ENCODE measurements around the gene MIER3. TPM values are rescaled to one million over a fixed set of nuclear protein-coding genes. Genes with fewer than 3 reads are reported as not detected.

MIER3 gene
- total RNA-seq, 3 donors from 2014 or later: 95.6 to 171 (median 100) TPM

DNA sequence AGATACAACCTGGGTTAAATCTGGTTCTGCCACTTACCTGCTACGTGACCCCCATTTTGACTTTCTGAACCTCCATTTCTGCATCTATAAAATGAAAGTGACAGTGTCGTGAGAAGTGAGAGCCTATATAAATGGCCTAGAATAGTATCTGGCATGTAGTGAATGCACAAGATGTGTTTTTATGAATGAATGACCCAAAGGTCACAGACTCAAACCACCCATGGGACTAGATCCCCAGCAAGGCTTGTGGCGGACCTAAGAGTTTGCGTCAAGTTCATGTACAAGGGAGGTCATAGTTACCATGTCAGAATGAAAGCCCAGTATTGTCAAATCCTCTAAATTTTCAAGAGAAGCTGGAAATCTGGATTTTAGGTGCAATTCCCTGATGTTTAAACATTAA, 53.7 kb downstream of the MIER3 start:
- Histone ChIP-seq H3K4me3 (no peak overlapping the region), H3K9me3 (no peaks in the 10 kb centered on the region), H3K36me3 (ENCODE audit: low read depth) (no peaks in the 10 kb centered on the region), H3K4me1 (ENCODE audit: low read depth) (no peaks in the 10 kb centered on the region)
- ATAC-seq: no peak
- intact Hi-C loops (cut with DNase I, micrococcal nuclease): no loop called here
- DNase-seq: no peak
- TF ChIP-seq, protein P1, sequence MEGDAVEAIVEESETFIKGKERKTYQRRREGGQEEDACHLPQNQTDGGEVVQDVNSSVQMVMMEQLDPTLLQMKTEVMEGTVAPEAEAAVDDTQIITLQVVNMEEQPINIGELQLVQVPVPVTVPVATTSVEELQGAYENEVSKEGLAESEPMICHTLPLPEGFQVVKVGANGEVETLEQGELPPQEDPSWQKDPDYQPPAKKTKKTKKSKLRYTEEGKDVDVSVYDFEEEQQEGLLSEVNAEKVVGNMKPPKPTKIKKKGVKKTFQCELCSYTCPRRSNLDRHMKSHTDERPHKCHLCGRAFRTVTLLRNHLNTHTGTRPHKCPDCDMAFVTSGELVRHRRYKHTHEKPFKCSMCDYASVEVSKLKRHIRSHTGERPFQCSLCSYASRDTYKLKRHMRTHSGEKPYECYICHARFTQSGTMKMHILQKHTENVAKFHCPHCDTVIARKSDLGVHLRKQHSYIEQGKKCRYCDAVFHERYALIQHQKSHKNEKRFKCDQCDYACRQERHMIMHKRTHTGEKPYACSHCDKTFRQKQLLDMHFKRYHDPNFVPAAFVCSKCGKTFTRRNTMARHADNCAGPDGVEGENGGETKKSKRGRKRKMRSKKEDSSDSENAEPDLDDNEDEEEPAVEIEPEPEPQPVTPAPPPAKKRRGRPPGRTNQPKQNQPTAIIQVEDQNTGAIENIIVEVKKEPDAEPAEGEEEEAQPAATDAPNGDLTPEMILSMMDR (IDR thresholded peaks at IDR 0.05): no peak

DNA sequence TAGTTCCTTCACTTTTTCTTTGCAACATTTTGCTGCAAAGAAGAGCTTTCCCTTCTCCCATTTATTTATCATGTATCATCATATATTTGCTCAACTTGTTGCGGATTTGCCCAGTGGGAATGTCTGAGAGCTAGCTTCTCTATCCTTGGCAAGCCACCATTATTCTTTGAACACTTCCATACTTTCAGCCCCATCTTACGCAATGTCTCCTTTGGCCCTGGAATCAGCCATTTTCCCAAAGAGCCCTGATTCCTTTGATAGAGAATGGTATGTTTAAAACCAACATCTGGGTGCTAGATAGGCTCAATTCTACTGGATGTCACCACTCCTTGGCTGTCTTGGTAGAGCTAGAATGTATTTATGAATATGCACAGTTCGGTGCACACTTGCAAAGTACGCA, 55.2 kb downstream of the MIER3 start:
- DNase-seq: no peak
- TF ChIP-seq, protein P1 (IDR thresholded peaks at IDR 0.05): no peak
- H3K4me1 ChIP-seq (ENCODE audit: low read depth): no peaks in the 10 kb centered on the region
- no peak for ATAC-seq
- H3K9me3 ChIP-seq: no peaks in the 10 kb centered on the region
- H3K36me3 ChIP-seq (ENCODE audit: low read depth): no peaks in the 10 kb centered on the region
- no peak overlapping the region for H3K4me3 ChIP-seq
- intact Hi-C loops (cut with DNase I, micrococcal nuclease): no loop called here

DNA sequence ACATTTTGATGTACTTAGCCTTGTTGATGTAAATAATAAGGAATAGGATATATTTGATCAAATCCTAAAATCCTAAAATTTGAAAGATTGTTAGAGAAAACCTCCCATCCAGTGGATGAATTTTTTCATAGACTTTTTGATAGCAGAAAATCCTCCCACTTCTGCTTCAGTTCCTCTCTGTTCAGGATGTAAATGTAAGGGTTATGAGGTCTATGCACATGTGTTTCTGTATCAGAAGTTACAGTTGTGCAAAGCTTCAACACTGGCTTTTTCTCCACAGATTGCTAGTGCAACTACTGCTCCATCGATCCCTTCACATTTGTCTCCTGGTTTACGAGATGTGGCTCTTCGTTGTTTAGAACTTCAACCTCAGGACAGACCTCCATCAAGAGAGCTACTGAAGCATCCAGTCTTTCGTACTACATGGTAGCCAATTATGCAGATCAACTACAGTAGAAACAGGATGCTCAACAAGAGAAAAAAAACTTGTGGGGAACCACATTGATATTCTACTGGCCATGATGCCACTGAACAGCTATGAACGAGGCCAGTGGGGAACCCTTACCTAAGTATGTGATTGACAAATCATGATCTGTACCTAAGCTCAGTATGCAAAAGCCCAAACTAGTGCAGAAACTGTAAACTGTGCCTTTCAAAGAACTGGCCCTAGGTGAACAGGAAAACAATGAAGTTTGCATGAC, 58.5 kb downstream of the MIER3 start:
- no peaks in the 10 kb centered on the region for H3K9me3 ChIP-seq
- no peak overlapping the region for H3K4me3 ChIP-seq
- ATAC-seq (no peak), DNase-seq (no peak)
- TF ChIP-seq, protein P1 (IDR thresholded peaks at IDR 0.05): no peak
- no peaks in the 10 kb centered on the region for H3K4me1 ChIP-seq (ENCODE audit: low read depth)
- H3K36me3 ChIP-seq (ENCODE audit: low read depth): no peaks in the 10 kb centered on the region
- intact Hi-C loops (cut with DNase I, micrococcal nuclease): no loop called here

DNA sequence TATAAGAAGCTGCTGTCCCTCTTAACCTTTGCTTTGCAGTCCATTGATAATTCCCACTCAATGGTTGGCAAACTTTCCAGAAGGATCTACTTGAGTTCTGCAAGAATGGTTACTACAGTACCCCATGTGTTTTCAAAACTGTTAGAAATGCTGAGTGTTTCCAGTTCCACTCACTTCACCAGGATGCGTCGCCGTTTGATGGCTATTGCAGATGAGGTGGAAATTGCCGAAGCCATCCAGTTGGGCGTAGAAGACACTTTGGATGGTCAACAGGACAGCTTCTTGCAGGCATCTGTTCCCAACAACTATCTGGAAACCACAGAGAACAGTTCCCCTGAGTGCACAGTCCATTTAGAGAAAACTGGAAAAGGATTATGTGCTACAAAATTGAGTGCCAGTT, 70.4 kb downstream of the MIER3 start:
- Histone ChIP-seq H3K36me3 (ENCODE audit: low read depth) (no peaks in the 10 kb centered on the region), H3K9me3 (no peaks in the 10 kb centered on the region), H3K4me1 (ENCODE audit: low read depth) (no peaks in the 10 kb centered on the region), H3K4me3 (no peak overlapping the region)
- TF ChIP-seq, protein P1 (IDR thresholded peaks at IDR 0.05): no peak
- DNase-seq: no peak
- intact Hi-C loops (cut with DNase I, micrococcal nuclease): no loop called here
- ATAC-seq: no peak

DNA sequence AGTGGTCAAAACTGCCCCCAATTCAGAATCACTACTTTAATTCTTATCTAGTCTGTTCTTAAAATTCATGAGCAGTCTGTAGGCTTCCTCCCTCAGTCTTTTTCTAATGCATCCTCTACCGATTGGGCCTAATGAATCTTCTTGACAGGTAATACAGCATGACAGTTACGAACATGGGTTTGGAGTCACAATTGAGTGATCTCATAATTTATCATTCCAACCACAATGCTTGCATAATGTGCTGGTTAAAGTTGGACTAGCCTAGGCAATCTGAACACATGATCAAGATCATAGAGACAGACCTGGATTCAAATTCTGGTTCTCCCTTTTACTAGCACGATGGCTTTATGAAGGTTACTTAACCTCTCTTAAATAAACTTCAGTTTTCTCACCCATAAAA, 75.6 kb downstream of the MIER3 start:
- ATAC-seq: no peak
- no peaks in the 10 kb centered on the region for H3K9me3 ChIP-seq

More for the DNA sequence above, 75.6 kb downstream of the MIER3 start:
- DNase-seq: no peak
- Histone ChIP-seq H3K4me3 (no peak overlapping the region), H3K4me1 (ENCODE audit: low read depth) (no peaks in the 10 kb centered on the region), H3K36me3 (ENCODE audit: low read depth) (no peaks in the 10 kb centered on the region)
- TF ChIP-seq, protein P1 (IDR thresholded peaks at IDR 0.05): no peak
- intact Hi-C loops (cut with DNase I, micrococcal nuclease): no loop called here

Data from mucosa of descending colon (tissue), 3 donors.